PFSK-1 (cell line): Measurements from ENCODE around the gene GABRA4.

Source experiments
- POLR2AphosphoS5 ChIP-seq: IDR thresholded peaks from 2 replicates; pipeline ENCODE4 v1.6.1; 2012; ENCODE audit warnings: low read depth, mild to moderate bottlenecking, control low read depth, low read length, moderate library complexity
- SIN3A ChIP-seq: IDR thresholded peaks from 2 replicates; pipeline ENCODE4 v1.6.1; 2012; ENCODE audit warnings: mild to moderate bottlenecking, low read length, moderate library complexity, borderline replicate concordance; ENCODE audit not compliant: insufficient read depth
- TAF1 ChIP-seq: IDR thresholded peaks from 2 replicates; pipeline ENCODE4 v1.6.1; 2012; ENCODE audit warnings: low read length, control low read depth, borderline replicate concordance; ENCODE audit not compliant: insufficient read depth

GRCh38 chr4:47031011-47031678 lies 37.8 kb upstream of the GABRA4 start, which contains the start of gene GABRB1:
- TF ChIP-seq POLR2AphosphoS5 (no peak), TAF1 (no peak), SIN3A (no peak)
